Gastrocnemius medialis (tissue), 4 donors: ENCODE results near the gene IP6K3. TPM values are rescaled to one million over a fixed set of nuclear protein-coding genes. Genes with fewer than 3 reads are reported as not detected.

Experiments
- ATAC-seq, 2 donors: fragments of 150-250 bp; one replicate each; pipeline ENCODE4 v1.9.1; 2016
- DNase-seq, 2 donors: peaks; one replicate each; pipeline ENCODE4 v3.0.0-alpha.2; 2019
- H3K27ac ChIP-seq, 4 donors: fragments of 200-600 bp; sonication (generic); 1 replicate in 1 of 4; 2 replicates in 3 of 4; pipeline ENCODE4 v1.5.1; 2016 to 2018; ENCODE audit warnings: mild to moderate bottlenecking in 2 of 4, moderate library complexity in 1 of 4
- H3K27me3 ChIP-seq, 3 donors: fragments of 200-600 bp; sonication (generic) in 2 of 3; 1 replicate in 1 of 3; 2 replicates in 2 of 3; pipeline versions ENCODE4 v1.5.1 to v1.6.0; 2016 to 2019; ENCODE audit warnings: mild to moderate bottlenecking in 1 of 3, moderate library complexity in 1 of 3
- H3K36me3 ChIP-seq, 2 donors: fragments of 200-600 bp; sonication (generic) in 1 of 2; one replicate each; pipeline ENCODE4 v1.5.1; 2017 to 2018
- H3K4me1 ChIP-seq, 2 donors: fragments of 200-600 bp; sonication (generic) in 1 of 2; one replicate each; pipeline ENCODE4 v1.5.1; 2016 to 2017; ENCODE audit warnings: mild to moderate bottlenecking in 2 of 2
- H3K4me3 ChIP-seq, 4 donors: fragments of 200-600 bp; sonication (generic) in 3 of 4; 1 replicate in 1 of 4; 2 replicates in 3 of 4; pipeline ENCODE4 v1.5.1; 2016 to 2019; ENCODE audit warnings: mild to moderate bottlenecking in 2 of 4
- H3K9me3 ChIP-seq, 3 donors: fragments of 200-600 bp; sonication (generic) in 2 of 3; 1 replicate in 1 of 3; 2 replicates in 2 of 3; pipeline ENCODE4 v1.5.1; 2016 to 2019
- POLR2A ChIP-seq, 2 donors: fragments of 450-650 bp; IDR thresholded peaks; one replicate each; pipeline ENCODE4 v1.6.1; 2017; ENCODE audit warnings: antibody characterized with exemption in 2 of 2, mild to moderate bottlenecking in 2 of 2, moderate library complexity in 2 of 2
- in situ Hi-C, 4 donors: fragments of 200-750 bp; cut with MboI; loops; one replicate each; pipeline versions ENCODE4 v1.15.0 to v1.8.0; 2017; ENCODE audit warnings: low sequenced_read_pairs in 4 of 4
- intact Hi-C: fragments of 100-400 bp; cut with DNase I; formaldehyde crosslinking; loops from one replicate; pipeline ENCODE4 v1.15.1; 2023; ENCODE audit warnings: low total_unique reads
- total RNA-seq, 4 donors: library from RNA; depleted of rRNA; stranded (reverse); fragments of >200 nt; gene quantifications; one replicate each; pipeline versions ENCODE4 v1.1.0 to v1.2.3, GENCODE V29; 2016
- TF ChIP-seq, protein P1 (sequence below), 5 experiments: fragments of 450-650 bp in 3 of 5; fragments of 200-600 bp in 2 of 5; sonication (generic) in 2 of 5; IDR thresholded peaks in 4 of 5; conservative IDR thresholded peaks in 1 of 5; 1 replicate in 4 of 5; 2 replicates in 1 of 5; pipeline ENCODE4 v1.5.1; 2016 to 2019; ENCODE audit warnings: antibody characterized with exemption in 5 of 5, mild to moderate bottlenecking in 3 of 5, moderate library complexity in 3 of 5

IP6K3 gene
- total RNA-seq, 4 donors from 2014 or later, result 287 to 570 (median 348) TPM

DNA sequence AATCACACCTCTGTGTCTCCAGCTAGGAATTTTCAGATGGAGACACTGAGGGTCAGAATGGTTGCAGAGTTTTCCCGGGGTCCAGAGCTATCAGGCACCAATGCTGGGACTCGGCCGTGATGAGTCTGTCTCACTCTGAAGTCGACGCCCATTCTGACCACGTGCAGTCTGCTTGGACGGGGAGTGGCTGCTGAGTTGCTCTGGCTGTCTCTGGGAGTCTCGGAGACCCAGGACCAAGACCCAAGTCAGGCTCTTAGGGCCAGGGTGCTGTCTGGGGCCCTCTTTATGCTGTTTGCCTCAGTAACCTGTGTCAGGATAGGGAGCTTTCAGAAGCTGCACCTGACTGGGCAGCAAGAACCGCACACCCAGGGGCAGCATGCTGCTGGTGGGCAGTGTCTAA lies 4.6 kb downstream of the IP6K3 start:
- H3K27ac ChIP-seq, result peak overlapping the region; percentile 98 to 100 (median 100)
- H3K36me3 ChIP-seq, result peaks cover 0 to 39% of the 10 kb centered on the region in 2 donors
- H3K9me3 ChIP-seq, result no peaks in the 10 kb centered on the region
- in situ Hi-C loops, result loop anchor here in 1 of 4 donors (25.0 kb wide), 1 partner anchor 545 kb away; no protein-coding TSS in a partner anchor
- TF ChIP-seq POLR2A (IDR thresholded peaks at IDR 0.05), result peak in 1 of 2 donors; percentile 79
- TF ChIP-seq, protein P1, sequence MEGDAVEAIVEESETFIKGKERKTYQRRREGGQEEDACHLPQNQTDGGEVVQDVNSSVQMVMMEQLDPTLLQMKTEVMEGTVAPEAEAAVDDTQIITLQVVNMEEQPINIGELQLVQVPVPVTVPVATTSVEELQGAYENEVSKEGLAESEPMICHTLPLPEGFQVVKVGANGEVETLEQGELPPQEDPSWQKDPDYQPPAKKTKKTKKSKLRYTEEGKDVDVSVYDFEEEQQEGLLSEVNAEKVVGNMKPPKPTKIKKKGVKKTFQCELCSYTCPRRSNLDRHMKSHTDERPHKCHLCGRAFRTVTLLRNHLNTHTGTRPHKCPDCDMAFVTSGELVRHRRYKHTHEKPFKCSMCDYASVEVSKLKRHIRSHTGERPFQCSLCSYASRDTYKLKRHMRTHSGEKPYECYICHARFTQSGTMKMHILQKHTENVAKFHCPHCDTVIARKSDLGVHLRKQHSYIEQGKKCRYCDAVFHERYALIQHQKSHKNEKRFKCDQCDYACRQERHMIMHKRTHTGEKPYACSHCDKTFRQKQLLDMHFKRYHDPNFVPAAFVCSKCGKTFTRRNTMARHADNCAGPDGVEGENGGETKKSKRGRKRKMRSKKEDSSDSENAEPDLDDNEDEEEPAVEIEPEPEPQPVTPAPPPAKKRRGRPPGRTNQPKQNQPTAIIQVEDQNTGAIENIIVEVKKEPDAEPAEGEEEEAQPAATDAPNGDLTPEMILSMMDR (IDR thresholded peaks at IDR 0.05 in 4 of 5, conservative IDR thresholded peaks at IDR 0.05 in 1 of 5), result no peak
- intact Hi-C loops, result loop anchor here (5.0 to 10.0 kb wide), 2 partner anchors 1623 to 1925 kb away; partner anchors contain the start of genes HSPA1A and HSPA1L
- peak overlapping the region; percentile 59 to 88 (median 76) for H3K4me3 ChIP-seq
- H3K4me1 ChIP-seq, result peaks cover 36 to 47% of the 10 kb centered on the region in 2 donors
- ATAC-seq (no peak), DNase-seq (peak; percentile 73 to 84)
- no peaks in the 10 kb centered on the region for H3K27me3 ChIP-seq

DNA sequence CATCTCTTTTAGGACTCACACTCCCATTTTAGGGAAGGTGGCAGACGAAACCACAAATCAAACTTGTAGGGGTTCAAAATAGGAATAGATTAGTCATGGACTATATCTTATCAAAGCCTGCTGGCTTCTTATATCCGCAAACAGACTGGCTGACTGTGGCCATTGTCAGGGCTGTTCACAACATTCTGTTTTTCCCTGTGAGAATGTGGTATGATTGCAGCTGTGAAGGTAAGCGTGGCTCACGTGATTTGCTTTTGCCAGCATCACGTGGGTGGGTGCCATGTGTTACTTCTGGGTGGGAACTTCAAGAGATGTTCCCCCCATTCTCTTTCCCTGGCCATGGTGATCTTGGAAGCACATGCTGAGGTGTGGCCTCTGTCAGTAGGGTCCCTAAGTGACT lies 5.9 kb downstream of the IP6K3 start:
- intact Hi-C loops, result loop anchor here (5.0 to 10.0 kb wide), 2 partner anchors 1624 to 1923 kb away; partner anchors contain the start of genes HSPA1A and HSPA1L
- TF ChIP-seq, protein P1 (IDR thresholded peaks at IDR 0.05 in 4 of 5, conservative IDR thresholded peaks at IDR 0.05 in 1 of 5), result no peak
- no peak for TF ChIP-seq POLR2A (IDR thresholded peaks at IDR 0.05)
- Histone ChIP-seq H3K27ac (peak overlapping the region; percentile 98 to 100 (median 100)), H3K9me3 (no peaks in the 10 kb centered on the region), H3K4me3 (peak overlapping the region; percentile 22 to 88 (median 40)), H3K4me1 (peaks cover 49 to 60% of the 10 kb centered on the region in 2 donors), H3K27me3 (no peaks in the 10 kb centered on the region), H3K36me3 (peaks cover 0 to 52% of the 10 kb centered on the region in 2 donors)
- peak; percentile 63 to 82 for DNase-seq
- ATAC-seq, result peak; percentile 2 to 10
- in situ Hi-C loops, result loop anchor here in 1 of 4 donors (25.0 kb wide), 1 partner anchor 547 kb away; no protein-coding TSS in a partner anchor

DNA sequence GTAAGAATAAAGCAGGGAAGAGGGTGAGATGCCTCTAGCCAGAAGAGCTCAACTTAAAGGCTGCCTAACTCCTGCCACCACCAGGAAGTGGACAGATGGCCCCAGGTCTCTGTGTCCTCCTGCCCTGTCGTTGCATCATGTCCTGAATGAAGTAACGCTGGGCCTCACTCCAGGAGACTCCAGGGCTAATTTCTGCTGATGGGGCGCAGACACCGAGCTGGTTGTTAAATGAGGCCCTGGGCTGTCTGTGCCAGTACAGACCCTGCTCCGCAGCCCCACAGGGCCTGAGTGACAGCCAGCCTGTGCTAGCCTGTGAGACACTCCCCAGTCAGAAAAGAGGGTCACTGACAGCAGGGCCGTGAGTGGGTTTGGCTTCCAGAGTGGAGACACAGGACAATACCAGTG lies 6.5 kb downstream of the IP6K3 start:
- DNase-seq (peak; percentile 89 to 98), ATAC-seq (peak; percentile 40 to 46)
- Histone ChIP-seq H3K4me1 (peaks cover 53 to 65% of the 10 kb centered on the region in 2 donors), H3K27ac (peak overlapping the region; percentile 98 to 100 (median 100)), H3K27me3 (no peaks in the 10 kb centered on the region), H3K4me3 (peak overlapping the region; percentile 22 to 88 (median 40)), H3K36me3 (peaks cover 0 to 52% of the 10 kb centered on the region in 2 donors), H3K9me3 (no peaks in the 10 kb centered on the region)
- in situ Hi-C loops (loop anchor here in 1 of 4 donors (25.0 kb wide), 1 partner anchor 547 kb away; no protein-coding TSS in a partner anchor), intact Hi-C loops (loop anchor here (5.0 to 10.0 kb wide), 2 partner anchors 1625 to 1923 kb away; partner anchors contain the start of genes HSPA1A and HSPA1L)
- TF ChIP-seq POLR2A (IDR thresholded peaks at IDR 0.05), result peak in 1 of 2 donors; percentile 76
- TF ChIP-seq, protein P1 (IDR thresholded peaks at IDR 0.05 in 4 of 5, conservative IDR thresholded peaks at IDR 0.05 in 1 of 5), result no peak

DNA sequence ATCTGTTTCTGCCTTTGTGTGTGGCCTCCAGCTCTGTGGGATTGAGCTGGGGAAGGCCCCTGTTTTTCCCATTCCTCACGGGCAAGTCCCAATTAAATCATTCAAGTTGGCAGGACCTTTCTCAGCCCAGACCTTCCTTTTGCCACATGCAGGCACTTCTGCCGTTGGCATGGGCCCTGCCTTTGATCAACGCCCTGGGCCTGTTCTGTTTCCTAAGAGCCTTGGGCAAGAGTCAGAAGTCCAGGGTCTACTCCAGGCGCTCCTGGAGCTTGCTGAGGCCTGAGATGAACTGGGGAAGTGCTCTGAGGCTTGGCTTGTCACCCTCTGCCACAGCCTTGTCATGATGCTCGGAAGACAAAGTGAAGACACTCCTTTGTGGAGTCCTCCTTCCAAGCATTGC lies 7.1 kb downstream of the IP6K3 start:
- H3K4me1 ChIP-seq, result peaks cover 59 to 72% of the 10 kb centered on the region in 2 donors
- intact Hi-C loops (no loop called here), in situ Hi-C loops (loop anchor here in 1 of 4 donors (25.0 kb wide), 1 partner anchor 548 kb away; no protein-coding TSS in a partner anchor)

More for the DNA sequence above, 7.1 kb downstream of the IP6K3 start:
- TF ChIP-seq POLR2A (IDR thresholded peaks at IDR 0.05), result no peak
- TF ChIP-seq, protein P1 (IDR thresholded peaks at IDR 0.05 in 4 of 5, conservative IDR thresholded peaks at IDR 0.05 in 1 of 5), result no peak
- Histone ChIP-seq H3K9me3 (no peaks in the 10 kb centered on the region), H3K27ac (peak overlapping the region; percentile 98 to 100 (median 100)), H3K27me3 (no peaks in the 10 kb centered on the region), H3K36me3 (peaks cover under 1 to 53% of the 10 kb centered on the region in 2 donors), H3K4me3 (peak overlapping the region; percentile 6 to 88 (median 28))
- DNase-seq (peak in 1 of 2 donors; percentile 70), ATAC-seq (peak in 1 of 2 donors; percentile 0)
